GM21576 (cell line): Measurements from ENCODE around the gene KCNK6.
"Not testable (repeated sequence)": the region's sequence is repeated elsewhere in the genome, so short reads cannot be mapped to it uniquely, and the experiment has no call there.

Experiments
- ATAC-seq: cut with Tn5 transposase; IDR thresholded peaks from one replicate; pipeline ENCODE4 v1.9.1; 2021; ENCODE audit warnings: mild to moderate bottlenecking, moderate library complexity; ENCODE audit not compliant: unreplicated experiment

KCNK6 gene

GRCh38 chr19:38321646-38322196 is 2.1 kb downstream of the KCNK6 start:
- ATAC-seq = no peak

GRCh38 chr19:38323291-38323690 is 3.6 kb downstream of the KCNK6 start:
- no peak for ATAC-seq

DNA sequence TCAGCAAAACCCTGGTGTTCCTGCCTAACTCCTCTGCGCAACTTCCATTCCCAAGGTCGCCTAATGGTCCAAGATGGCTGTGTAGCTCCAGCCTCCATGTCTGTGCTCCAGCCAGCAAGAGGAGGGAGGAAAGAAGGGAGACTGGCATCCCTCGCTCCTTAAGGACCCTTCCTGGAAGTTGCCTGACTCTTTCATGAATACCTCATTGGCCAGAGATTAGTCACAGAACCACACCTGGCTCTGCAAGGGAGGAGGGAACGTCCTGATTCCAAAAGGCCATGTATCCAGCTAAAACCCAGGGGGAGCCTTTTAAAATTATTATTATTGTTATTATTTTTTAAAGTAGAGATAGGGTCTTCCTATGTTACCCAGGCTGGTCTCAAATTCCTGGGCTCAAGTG is 4.8 kb downstream of the KCNK6 start:
- no peak for ATAC-seq

DNA sequence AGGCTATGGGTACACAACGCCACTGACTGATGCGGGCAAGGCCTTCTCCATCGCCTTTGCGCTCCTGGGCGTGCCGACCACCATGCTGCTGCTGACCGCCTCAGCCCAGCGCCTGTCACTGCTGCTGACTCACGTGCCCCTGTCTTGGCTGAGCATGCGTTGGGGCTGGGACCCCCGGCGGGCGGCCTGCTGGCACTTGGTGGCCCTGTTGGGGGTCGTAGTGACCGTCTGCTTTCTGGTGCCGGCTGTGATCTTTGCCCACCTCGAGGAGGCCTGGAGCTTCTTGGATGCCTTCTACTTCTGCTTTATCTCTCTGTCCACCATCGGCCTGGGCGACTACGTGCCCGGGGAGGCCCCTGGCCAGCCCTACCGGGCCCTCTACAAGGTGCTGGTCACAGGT is 6.9 kb downstream of the KCNK6 start:
- no peak for ATAC-seq

DNA sequence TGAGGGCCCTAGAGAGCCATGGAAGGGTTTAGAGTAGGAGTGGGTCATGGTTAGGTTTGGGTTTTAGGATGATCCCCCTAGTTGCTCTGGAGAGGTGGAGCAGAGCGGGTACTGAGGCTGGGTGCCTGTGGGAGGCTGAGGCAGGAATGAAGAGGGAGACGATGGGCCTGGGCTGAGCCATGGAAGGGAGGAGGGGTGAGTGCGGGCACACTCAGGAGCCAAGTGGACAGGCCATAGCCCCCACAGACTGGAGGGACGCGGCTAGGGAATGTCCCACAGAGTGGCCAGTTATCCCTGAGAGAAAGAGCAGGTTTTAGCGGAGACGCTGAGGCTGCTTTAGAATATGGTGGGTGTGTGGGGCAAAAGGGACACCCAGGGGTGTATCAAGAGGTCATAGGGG is 10.0 kb downstream of the KCNK6 start:
- ATAC-seq = no peak

DNA sequence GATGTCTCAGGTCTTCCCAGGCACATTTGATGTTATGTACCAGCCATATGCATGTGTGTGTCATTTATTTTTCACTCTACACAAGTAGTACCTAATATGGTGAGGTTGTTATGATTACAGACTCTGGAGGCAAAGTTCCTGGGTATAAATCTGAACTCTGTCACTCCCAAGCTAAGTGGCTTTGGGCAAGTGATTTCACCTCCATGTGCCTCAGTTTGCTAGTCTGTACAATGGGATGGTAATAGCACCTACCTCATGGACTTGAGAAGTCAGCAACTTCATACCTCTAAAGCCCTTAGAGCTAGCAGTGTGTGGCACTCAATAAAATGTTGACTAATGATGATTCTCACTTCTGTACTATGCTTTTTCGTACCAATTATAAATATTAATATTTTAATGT is 12.1 kb downstream of the KCNK6 start:
- ATAC-seq = no peak

- no peak for ATAC-seq
Measured at GRCh38 chr19:38333245-38333644, 13.6 kb downstream of the KCNK6 start.

- ATAC-seq = peak; percentile 64
Measured at GRCh38 chr19:38335949-38336637, 16.4 kb downstream of the KCNK6 start.

- peak; percentile 50 for ATAC-seq
Measured at GRCh38 chr19:38336638-38337359, 17.2 kb downstream of the KCNK6 start.

- no peak for ATAC-seq
Measured at GRCh38 chr19:38337360-38337653, 17.7 kb downstream of the KCNK6 start.

- not testable (repeated sequence) for ATAC-seq
Measured at GRCh38 chr19:38339011-38339410, 19.4 kb downstream of the KCNK6 start.

- no peak for ATAC-seq
Measured at GRCh38 chr19:38340927-38341326, 21.3 kb downstream of the KCNK6 start.

GRCh38 chr19:38346837-38347236 is 27.2 kb downstream of the KCNK6 start:
- no peak for ATAC-seq

DNA sequence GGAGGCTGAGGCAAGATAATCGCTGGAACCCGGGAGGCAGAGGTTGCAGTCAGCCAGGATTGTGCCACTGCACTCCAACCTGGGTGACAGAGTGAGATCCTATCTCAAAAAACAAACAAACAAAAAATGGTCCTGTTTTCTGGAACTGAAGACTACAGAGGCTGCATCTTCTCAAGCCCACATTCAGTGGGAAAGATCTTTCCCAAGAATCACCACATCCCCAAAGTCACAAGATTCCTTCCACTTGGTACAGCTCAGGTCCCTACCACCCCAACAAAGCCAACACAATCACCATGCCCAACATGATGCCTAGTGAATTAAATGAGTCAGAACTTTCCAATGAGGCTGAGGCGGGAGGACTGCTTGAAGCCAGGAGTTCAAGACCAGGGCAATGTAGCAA is 31.2 kb downstream of the KCNK6 start:
- no peak for ATAC-seq

DNA sequence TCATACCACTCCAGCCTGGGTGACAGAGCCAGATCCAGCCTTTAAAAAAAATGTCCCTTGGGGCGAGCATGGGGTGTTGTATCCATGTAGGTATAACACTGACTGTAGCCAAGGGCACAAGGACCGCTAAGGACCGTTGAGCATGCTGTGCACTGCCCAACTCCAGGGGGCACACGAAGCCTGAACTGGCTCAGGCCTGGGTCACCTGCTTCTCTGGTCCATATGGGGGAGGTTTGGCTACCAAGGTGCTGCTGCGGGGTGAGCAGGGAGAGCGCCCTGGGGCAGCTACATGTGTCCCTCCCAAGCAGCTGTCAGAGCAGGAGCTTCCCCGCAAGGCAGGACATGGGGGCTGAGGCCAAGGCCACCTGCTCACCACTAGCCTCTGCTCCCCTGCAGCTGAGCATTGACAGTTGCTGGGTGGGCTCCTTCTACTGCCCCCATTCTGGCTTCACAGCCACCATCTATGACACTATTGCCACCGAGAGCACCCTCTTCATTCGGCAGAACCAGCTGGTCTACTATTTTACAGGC is 32.3 kb downstream of the KCNK6 start:
- ATAC-seq = no peak

DNA sequence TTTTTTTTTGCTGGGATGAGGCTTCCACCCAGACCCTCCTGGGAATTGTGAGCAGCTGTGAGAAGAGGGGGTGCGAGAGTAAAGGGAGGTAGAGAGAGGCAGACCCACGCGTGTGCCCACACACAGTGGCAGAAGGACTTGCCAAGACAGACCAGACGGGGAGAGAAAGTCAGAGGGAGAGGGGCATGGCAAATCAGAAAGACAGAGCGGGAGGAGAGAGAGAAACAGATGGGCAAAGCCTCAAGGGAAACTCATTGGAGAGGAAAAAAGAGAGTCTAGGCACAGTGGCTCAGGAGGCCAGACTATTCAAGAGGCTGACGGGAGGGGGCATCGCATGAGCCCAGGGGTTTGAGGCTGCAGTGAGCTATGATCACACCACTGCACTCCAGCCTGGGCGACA is 33.0 kb downstream of the KCNK6 start:
- ATAC-seq = no peak

DNA sequence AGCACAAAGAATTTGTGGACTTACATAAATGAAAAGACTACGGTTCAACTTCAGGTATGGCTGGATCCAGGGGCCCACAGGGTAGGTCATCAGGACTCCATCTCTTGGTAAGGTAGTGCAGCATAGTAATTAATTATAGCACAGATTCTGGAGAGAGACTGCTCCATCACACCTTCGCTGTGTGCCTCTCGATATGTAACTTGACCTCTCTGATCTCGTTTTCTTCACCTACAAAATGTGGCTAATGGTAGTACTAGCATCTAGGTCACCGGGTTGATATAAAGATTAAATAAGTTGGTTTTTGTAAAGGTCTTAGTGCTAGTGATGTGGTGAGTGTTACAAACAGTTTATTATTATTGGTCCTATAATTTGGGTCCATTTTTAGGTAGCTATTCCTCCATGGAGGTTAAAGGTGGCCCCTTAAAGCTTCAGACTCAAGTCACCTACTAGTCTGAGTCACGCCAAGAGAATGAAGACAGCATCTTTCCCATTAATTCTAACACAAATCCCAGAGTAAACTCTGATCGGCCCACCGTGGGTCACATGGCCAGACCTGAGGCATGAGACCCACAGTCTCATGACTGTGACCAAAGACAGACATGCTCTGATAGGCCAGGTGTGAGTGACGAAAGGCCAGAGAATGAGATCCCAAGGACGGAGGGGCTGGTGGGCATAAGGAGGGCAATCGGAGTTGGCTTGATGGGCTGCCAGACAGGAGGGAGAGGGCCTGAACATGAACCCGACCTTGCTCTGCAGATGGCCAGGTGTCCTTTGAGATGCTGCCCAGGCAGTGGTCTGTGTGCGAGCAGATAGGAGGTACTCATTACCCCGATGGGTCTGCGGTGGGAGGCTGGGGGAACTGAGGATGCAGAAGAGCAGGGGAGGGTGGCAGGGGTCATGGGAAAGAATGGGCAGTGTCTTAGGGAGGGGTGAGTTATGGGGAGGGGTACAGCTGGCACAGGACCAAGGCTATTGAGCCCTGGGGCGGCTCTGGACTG is 36.4 kb downstream of the KCNK6 start:
- ATAC-seq = no peak

- no peak for ATAC-seq
Measured at GRCh38 chr19:38358071-38358470, 38.4 kb downstream of the KCNK6 start.

DNA sequence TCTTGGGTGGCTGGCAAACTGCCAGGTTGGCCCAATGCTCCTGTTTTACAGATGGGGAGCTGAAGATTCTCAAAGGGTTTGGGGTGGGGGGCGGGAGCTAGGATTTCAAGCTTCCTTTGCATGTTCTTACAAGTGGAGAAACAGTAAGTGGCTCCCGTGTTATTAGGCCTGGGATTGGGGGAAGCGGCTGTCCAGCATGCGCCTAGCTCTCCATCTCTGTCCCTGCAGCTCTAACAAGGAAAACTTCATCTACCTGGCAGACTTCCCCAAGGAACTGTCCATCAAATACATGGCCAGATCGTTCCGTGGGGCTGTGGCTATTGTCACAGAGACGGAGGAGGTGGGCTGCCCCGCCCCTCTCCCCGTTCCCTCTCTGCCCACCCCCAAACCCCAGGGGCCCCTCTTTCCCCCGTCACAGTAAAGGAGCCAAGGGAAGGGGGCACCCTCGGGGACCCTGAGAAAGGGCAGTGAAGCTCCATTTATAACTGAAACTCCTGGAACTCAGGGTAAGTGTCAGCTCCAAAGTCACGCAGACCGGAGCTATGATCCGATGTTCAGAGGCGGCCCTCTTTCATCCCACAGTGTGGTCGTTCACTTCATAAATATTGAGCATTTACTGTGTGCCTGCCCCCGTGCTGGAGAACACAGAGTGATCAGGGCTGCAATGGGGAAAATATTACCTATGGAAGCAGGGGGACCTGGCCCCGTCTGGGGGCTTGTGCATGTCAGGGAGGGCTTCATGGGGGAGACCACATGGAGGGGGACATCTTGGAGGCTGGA is 39.8 kb downstream of the KCNK6 start:
- ATAC-seq = no peak

GRCh38 chr19:38360351-38360750 is 40.7 kb downstream of the KCNK6 start:
- ATAC-seq = no peak
